Mesothelial cell of epicardium (in vitro differentiated cells): ENCODE results near the gene TSPEAR. TPM values are rescaled to one million over a fixed set of nuclear protein-coding genes. Genes with fewer than 3 reads are reported as not detected.

Experiments used
- DNase-seq, 2 experiments: peaks; one replicate each; pipeline ENCODE4 v3.0.0; 2021; ENCODE audit warnings: low spot score in 2 of 2; ENCODE audit not compliant: unreplicated experiment in 2 of 2
- H3K27ac Mint-ChIP-seq: 2 replicates; pipeline ENCODE4 v1.8.0; 2021; ENCODE audit warnings: mixed read lengths
- H3K27me3 Mint-ChIP-seq: 2 replicates; pipeline ENCODE4 v1.8.0; 2021; ENCODE audit warnings: low read depth, mixed read lengths
- H3K36me3 Mint-ChIP-seq: 2 replicates; pipeline ENCODE4 v1.8.0; 2021; ENCODE audit warnings: mixed read lengths
- H3K4me1 Mint-ChIP-seq: 2 replicates; pipeline ENCODE4 v1.8.0; 2021; ENCODE audit warnings: mixed read lengths
- H3K4me3 Mint-ChIP-seq: 2 replicates; pipeline ENCODE4 v1.8.0; 2021; ENCODE audit warnings: mild to moderate bottlenecking, moderate library complexity, mixed read lengths
- H3K9me3 Mint-ChIP-seq: 2 replicates; pipeline ENCODE4 v1.8.0; 2021; ENCODE audit warnings: mixed read lengths
- total RNA-seq: library from RNA; stranded (reverse); gene quantifications from 3 replicates; pipeline ENCODE4 v1.2.1, GENCODE V29; 2021
- TF ChIP-seq, protein P1 (sequence below): fragments of 200-600 bp; sonication (generic); IDR thresholded peaks from one replicate; pipeline ENCODE4 v1.5.0; 2021; ENCODE audit warnings: antibody characterized with exemption; ENCODE audit not compliant: unreplicated experiment

The TSPEAR gene
- total RNA-seq, 1 donor from 2014 or later: 0.11 TPM

DNA sequence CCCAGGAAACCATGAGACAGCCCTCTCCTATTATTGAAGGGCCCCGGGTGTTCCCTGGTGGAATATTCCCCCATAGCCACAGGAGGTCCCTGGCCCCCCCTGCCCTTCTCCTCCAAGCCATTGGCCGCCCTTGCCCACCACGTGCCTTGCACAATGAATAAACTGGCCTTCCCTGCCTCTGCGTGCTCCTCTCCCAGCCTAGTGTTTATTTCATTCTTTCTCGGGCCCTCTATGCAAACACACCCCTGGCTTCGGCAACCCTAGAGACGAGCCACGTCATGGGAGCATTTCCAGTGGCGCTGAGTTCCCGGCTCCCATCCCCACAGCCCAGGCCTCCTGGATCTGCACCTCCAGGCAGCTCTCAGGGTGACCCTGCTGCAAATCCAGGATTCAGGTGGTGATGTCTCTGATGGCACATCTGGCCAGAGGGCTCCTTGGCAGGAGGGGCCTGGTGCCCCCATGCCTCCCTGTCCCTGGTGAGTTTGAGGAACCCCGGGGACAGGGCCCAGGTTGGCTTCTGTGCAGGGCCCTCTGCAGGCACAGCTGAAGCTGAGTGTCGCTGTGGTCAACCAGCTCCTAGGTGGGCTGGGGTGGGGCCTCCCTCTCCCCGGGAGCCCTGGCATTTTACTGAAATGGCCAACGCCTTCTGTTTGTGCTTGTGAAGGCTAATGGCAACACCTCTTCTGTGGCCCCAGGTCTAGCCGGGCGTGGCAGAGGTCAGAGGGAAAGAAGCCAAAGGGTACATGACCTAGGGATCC, 8.2 kb downstream of the TSPEAR start:
- Mint-ChIP-seq H3K36me3 (no peaks in the 10 kb centered on the region), H3K4me3 (no peak overlapping the region), H3K27me3 (peaks cover 93% of the 10 kb centered on the region), H3K9me3 (no peaks in the 10 kb centered on the region), H3K4me1 (peaks cover 4% of the 10 kb centered on the region), H3K27ac (no peak overlapping the region)
- peak in 1 of 2 experiments; percentile 34 for DNase-seq
- TF ChIP-seq, protein P1, sequence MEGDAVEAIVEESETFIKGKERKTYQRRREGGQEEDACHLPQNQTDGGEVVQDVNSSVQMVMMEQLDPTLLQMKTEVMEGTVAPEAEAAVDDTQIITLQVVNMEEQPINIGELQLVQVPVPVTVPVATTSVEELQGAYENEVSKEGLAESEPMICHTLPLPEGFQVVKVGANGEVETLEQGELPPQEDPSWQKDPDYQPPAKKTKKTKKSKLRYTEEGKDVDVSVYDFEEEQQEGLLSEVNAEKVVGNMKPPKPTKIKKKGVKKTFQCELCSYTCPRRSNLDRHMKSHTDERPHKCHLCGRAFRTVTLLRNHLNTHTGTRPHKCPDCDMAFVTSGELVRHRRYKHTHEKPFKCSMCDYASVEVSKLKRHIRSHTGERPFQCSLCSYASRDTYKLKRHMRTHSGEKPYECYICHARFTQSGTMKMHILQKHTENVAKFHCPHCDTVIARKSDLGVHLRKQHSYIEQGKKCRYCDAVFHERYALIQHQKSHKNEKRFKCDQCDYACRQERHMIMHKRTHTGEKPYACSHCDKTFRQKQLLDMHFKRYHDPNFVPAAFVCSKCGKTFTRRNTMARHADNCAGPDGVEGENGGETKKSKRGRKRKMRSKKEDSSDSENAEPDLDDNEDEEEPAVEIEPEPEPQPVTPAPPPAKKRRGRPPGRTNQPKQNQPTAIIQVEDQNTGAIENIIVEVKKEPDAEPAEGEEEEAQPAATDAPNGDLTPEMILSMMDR: no peak

DNA sequence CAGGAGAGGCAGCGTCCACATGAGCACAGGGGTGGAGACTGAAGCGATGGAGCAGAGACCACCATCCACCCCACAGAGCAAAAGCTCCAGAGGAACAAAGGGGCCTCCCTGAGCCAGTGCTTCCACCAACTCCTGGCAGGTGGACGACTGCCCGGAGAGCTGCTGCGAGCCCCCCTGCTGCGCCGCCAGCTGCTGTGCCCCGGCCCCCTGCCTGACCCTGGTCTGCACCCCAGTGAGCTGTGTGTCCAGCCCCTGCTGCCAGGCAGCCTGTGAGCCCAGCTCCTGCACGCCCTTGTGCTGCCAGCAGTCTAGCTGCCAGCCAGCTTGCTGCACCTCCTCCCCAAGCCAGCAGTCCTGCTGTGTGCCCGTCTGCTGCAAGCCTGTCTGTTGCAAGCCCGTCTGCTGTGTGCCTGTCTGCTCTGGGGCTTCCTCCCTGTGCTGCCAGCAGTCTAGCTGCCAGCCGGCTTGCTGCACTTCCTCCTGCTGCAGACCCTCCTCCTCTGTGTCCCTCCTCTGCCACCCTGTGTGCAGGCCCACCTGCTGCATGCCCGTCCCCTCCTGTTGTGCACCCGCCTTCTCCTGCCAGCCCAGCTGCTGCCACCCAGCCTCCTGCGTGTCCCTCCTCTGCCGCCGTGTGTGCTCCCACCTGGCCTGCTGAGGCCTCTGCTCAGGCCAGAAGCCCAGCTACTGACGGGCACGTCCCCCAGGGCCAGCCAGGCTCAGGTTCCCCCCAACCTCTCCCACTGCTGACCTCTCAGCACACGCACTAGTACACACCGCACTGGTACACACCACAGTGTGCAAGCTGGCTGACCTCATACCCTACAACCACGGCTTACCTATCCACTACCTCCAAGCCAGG, 9.0 kb downstream of the TSPEAR start:
- no peaks in the 10 kb centered on the region for H3K9me3 Mint-ChIP-seq
- TF ChIP-seq, protein P1: no peak
- H3K36me3 Mint-ChIP-seq: no peaks in the 10 kb centered on the region
- H3K4me3 Mint-ChIP-seq: no peak overlapping the region
- H3K4me1 Mint-ChIP-seq: peaks cover 12% of the 10 kb centered on the region
- H3K27me3 Mint-ChIP-seq: peaks cover 93% of the 10 kb centered on the region
- DNase-seq: peak in 1 of 2 experiments; percentile 35
- no peak overlapping the region for H3K27ac Mint-ChIP-seq

DNA sequence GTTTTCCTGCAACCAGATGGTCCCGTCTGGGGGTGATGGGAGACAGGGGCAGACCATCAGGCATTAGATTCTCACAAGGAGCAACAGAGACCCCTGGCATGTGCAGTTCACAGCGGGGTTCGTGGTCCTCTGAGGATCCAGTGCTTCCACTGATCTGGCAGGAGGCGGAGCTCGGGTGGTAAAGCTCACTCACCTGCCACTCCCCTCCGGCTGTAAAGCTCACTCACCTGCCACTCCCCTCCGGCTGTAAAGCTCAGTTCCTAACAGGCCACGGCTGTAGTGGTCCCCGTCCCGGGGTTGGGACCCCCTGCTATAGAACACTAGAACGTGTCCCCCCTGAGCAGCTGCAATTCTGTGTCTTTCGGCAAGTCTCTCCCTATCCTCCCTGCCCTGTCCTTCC, 9.8 kb downstream of the TSPEAR start:
- TF ChIP-seq, protein P1: no peak
- Mint-ChIP-seq H3K4me3 (no peak overlapping the region), H3K36me3 (no peaks in the 10 kb centered on the region), H3K9me3 (no peaks in the 10 kb centered on the region), H3K27ac (no peak overlapping the region), H3K4me1 (peaks cover 14% of the 10 kb centered on the region), H3K27me3 (peaks cover 91% of the 10 kb centered on the region)
- peak in 1 of 2 experiments; percentile 36 for DNase-seq

DNA sequence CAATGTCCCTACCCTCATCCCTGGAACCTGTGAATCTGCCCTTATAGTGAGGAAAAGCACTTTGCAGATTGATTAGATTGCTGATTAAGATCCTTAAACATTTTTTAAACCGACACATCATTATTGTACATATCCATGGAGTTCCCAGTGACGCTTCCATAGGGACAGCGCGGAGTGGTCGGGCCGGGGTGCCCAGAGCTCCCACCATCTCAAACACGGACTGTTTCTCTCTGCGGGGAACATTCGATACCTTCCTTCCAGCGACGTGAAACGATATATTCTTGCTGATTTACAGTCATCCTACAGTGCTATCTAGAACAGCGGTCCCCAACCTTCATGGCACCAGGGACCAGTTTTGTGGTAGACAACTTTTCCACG, 10.4 kb downstream of the TSPEAR start:
- Mint-ChIP-seq H3K27me3 (peaks cover 90% of the 10 kb centered on the region), H3K4me1 (peaks cover 14% of the 10 kb centered on the region), H3K4me3 (no peak overlapping the region), H3K9me3 (no peaks in the 10 kb centered on the region), H3K27ac (no peak overlapping the region), H3K36me3 (no peaks in the 10 kb centered on the region)
- peak in 1 of 2 experiments; percentile 24 for DNase-seq
- TF ChIP-seq, protein P1: no peak

DNA sequence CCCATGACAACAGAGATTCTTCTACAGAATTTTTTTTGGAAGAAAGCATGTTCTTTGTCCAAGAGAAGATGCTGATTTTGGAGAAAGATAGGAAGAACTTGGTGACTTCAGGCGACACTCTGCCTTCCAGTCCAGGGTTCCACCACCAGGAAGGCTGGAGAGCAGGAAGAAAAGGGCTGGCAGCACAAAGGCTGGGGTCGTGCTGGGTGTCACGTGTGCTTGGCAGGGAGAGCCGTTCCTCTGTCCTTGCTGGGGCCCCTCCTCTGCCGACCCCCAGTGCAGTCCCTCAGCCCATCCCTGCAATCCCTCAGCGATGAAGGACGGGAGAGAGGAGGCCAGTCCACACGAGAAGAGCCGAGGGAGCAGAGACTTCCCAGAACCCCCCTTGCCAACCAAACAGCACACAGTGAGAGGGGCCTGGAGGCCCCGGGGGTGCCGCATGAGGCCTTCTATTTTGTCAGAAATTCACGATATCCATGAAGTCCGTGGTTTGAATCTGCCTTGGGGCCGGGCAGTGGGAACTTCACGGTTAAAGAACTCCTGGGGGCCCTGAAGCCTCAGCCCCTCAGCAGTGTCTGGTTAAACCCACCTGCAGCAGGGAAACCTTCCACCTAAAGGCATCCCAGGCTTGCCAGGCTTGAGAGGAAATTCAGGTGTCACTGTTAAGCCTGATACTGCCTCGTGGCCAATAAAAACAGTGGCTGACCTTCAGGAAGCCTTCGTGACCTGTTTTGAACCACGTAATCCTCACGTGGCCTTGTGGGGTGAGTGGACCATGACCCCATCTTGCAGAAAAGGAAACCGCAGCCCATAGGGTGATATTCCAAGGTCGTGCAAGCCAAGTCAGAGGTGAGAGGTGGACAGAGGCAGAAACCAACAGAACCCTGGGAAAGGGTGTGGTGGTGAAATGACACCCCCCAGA, 11.0 kb downstream of the TSPEAR start:
- peak in 1 of 2 experiments; percentile 29 for DNase-seq
- no peak overlapping the region for H3K27ac Mint-ChIP-seq
- no peak overlapping the region for H3K4me3 Mint-ChIP-seq
- TF ChIP-seq, protein P1: no peak
- H3K4me1 Mint-ChIP-seq: peaks cover 14% of the 10 kb centered on the region
- peaks cover 90% of the 10 kb centered on the region for H3K27me3 Mint-ChIP-seq
- H3K36me3 Mint-ChIP-seq: no peaks in the 10 kb centered on the region
- no peaks in the 10 kb centered on the region for H3K9me3 Mint-ChIP-seq
